ENCODE data around the gene MS4A1. TPM values are rescaled to one million over a fixed set of nuclear protein-coding genes. Genes with fewer than 3 reads are reported as not detected.

The MS4A1 gene
- total RNA-seq, 1 donor from 2014 or later = not detected

DNA sequence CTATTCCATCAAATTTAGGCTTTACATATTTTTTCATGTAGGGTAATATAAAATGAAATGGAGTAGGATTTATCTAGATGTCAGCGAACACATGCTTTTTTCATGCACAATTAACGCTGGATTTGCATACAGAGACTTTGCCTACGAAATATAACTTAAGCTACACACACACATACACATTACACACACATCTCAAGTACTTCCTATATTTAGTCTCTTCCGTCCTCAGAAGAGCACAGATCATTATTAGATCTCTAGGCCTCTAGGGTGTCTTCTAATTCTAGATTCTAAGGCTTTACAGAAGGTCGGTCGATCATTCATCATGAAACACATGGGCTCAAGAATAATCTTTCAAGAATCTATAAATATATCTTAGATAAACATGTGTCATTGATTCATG is 55.7 kb downstream of the MS4A1 start:
- H3K4me1 Mint-ChIP-seq (ENCODE audit: unreplicated experiment) = no peaks in the 10 kb centered on the region
- peaks cover 1% of the 10 kb centered on the region for H3K27me3 Mint-ChIP-seq (ENCODE audit: unreplicated experiment)
- DNase-seq (ENCODE audit: low spot score) = no peak
- no peak overlapping the region for H3K4me3 Mint-ChIP-seq (ENCODE audit: unreplicated experiment)
- H3K27ac Mint-ChIP-seq (ENCODE audit: unreplicated experiment) = no peak overlapping the region
- no peaks in the 10 kb centered on the region for H3K36me3 Mint-ChIP-seq (ENCODE audit: low read depth, unreplicated experiment)
- TF ChIP-seq, protein P1, sequence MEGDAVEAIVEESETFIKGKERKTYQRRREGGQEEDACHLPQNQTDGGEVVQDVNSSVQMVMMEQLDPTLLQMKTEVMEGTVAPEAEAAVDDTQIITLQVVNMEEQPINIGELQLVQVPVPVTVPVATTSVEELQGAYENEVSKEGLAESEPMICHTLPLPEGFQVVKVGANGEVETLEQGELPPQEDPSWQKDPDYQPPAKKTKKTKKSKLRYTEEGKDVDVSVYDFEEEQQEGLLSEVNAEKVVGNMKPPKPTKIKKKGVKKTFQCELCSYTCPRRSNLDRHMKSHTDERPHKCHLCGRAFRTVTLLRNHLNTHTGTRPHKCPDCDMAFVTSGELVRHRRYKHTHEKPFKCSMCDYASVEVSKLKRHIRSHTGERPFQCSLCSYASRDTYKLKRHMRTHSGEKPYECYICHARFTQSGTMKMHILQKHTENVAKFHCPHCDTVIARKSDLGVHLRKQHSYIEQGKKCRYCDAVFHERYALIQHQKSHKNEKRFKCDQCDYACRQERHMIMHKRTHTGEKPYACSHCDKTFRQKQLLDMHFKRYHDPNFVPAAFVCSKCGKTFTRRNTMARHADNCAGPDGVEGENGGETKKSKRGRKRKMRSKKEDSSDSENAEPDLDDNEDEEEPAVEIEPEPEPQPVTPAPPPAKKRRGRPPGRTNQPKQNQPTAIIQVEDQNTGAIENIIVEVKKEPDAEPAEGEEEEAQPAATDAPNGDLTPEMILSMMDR (IDR thresholded peaks at IDR 0.05; ENCODE audit: unreplicated experiment) = no peak
- no peaks in the 10 kb centered on the region for H3K9me3 Mint-ChIP-seq (ENCODE audit: unreplicated experiment)

DNA sequence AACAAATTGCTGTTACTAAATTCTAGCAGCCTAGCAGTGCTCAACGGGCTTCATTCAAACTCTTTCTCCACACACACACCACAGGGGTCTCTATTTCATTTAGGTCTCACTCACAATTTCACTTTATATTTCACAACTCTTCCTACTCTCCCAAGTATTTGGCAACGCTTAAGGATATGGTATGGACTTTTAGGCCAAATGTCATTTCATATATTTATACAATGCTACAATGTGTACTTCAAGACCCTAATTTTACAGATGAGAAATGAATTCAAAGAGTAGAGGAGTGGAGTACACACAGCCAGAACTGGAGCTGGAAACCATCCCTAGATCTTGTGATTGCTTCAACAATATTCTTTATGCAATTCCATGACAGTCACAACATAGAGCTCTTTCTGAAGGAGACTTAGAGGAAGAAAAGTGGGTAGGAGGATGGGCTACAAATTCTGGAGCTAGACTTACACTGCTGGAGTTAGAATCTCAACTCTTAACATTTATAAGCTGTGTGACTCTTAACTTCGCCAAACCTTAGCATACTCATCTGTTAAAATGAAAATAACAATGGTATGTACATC is 57.1 kb downstream of the MS4A1 start:
- H3K27me3 Mint-ChIP-seq (ENCODE audit: unreplicated experiment) = peaks cover 1% of the 10 kb centered on the region
- TF ChIP-seq, protein P1 (IDR thresholded peaks at IDR 0.05; ENCODE audit: unreplicated experiment) = no peak
- H3K9me3 Mint-ChIP-seq (ENCODE audit: unreplicated experiment) = no peaks in the 10 kb centered on the region
- H3K27ac Mint-ChIP-seq (ENCODE audit: unreplicated experiment) = no peak overlapping the region
- no peaks in the 10 kb centered on the region for H3K4me1 Mint-ChIP-seq (ENCODE audit: unreplicated experiment)
- no peak for DNase-seq (ENCODE audit: low spot score)
- H3K4me3 Mint-ChIP-seq (ENCODE audit: unreplicated experiment) = no peak overlapping the region
- H3K36me3 Mint-ChIP-seq (ENCODE audit: low read depth, unreplicated experiment) = no peaks in the 10 kb centered on the region

DNA sequence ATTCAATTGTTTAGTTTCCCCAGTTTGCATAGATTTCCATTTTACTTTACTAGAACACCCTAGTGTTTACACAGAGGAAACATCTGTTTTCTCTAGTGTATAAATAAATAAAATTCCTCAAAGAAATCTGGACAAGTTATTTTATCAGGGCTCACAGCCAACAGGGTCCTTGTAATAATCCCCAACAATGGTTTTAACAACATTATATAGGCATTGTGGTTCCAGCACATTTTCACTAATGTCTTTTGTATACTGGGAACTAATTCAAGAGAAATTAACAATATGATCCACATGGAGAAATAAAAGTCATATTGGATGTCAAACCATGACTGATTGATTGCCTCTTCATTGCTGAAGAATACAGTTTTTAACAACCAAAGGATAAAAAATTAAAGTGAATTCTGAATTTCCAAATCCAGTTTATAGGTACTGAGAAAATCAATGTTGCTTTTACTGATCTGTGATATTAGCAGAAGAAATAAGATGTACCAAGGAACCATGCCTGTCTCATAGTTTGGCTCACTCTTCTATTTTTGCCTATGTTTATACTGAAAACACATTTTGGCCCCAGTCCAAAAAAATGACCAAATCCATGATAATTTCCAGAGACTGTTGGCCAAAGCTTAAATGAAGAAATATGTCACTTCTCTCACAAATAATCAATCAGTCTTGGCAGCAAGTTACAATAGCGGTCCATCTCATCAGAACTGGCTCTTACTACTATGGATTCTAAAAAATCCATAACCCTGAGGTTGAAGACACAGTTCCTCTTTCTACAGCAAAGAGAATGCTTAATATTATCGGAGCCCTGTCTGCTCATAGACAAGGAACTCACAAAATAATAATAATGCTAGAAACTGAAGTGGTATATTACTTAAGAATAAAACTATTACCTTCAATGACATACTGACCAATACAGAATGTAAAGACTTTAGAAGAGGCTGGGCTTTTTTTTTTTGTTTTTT is 58.1 kb downstream of the MS4A1 start:
- TF ChIP-seq, protein P1 (IDR thresholded peaks at IDR 0.05; ENCODE audit: unreplicated experiment) = no peak
- DNase-seq (ENCODE audit: low spot score) = no peak
- H3K4me3 Mint-ChIP-seq (ENCODE audit: unreplicated experiment) = no peak overlapping the region
- no peaks in the 10 kb centered on the region for H3K9me3 Mint-ChIP-seq (ENCODE audit: unreplicated experiment)
- no peaks in the 10 kb centered on the region for H3K36me3 Mint-ChIP-seq (ENCODE audit: low read depth, unreplicated experiment)
- H3K27ac Mint-ChIP-seq (ENCODE audit: unreplicated experiment) = no peak overlapping the region
- no peaks in the 10 kb centered on the region for H3K4me1 Mint-ChIP-seq (ENCODE audit: unreplicated experiment)
- H3K27me3 Mint-ChIP-seq (ENCODE audit: unreplicated experiment) = peaks cover 1% of the 10 kb centered on the region

- no peaks in the 10 kb centered on the region for H3K36me3 Mint-ChIP-seq (ENCODE audit: low read depth, unreplicated experiment)
- TF ChIP-seq, protein P1 (IDR thresholded peaks at IDR 0.05; ENCODE audit: unreplicated experiment) = no peak
- no peaks in the 10 kb centered on the region for H3K4me1 Mint-ChIP-seq (ENCODE audit: unreplicated experiment)
- DNase-seq (ENCODE audit: low spot score) = no peak
- no peaks in the 10 kb centered on the region for H3K9me3 Mint-ChIP-seq (ENCODE audit: unreplicated experiment)
- no peak within 1 kb of the TSS for H3K4me3 Mint-ChIP-seq (ENCODE audit: unreplicated experiment)
- no peak within 1 kb of the TSS for H3K27ac Mint-ChIP-seq (ENCODE audit: unreplicated experiment)
- H3K27me3 Mint-ChIP-seq (ENCODE audit: unreplicated experiment) = no peaks in the 10 kb centered on the region
These were observed 59.7 kb downstream of the MS4A1 start, which contains the start of gene MS4A13 for GRCh38 chr11:60515144-60515855. MS4A13 (plus strand) TSS chr11:60515392; CDS start chr11:60518084, 2,692 bp downstream.

Other genes with a start within 250 kb of the MS4A1 start
- gene MS4A4E, start 212.7 kb upstream of the MS4A1 start, total RNA-seq (ENCODE audit: unreplicated experiment) = not detected
- gene MS4A4A, start 175.2 kb upstream of the MS4A1 start, total RNA-seq (ENCODE audit: unreplicated experiment) = not detected
- not detected for gene MS4A6E, start 128.6 kb upstream of the MS4A1 start, total RNA-seq (ENCODE audit: unreplicated experiment)
- not detected for gene MS4A7, start 77.3 kb upstream of the MS4A1 start, total RNA-seq (ENCODE audit: unreplicated experiment)
- not detected for gene MS4A14, start 59.4 kb upstream of the MS4A1 start, total RNA-seq (ENCODE audit: unreplicated experiment)
- not detected for gene MS4A5, start 26.3 kb upstream of the MS4A1 start, total RNA-seq (ENCODE audit: unreplicated experiment)
- not detected for gene MS4A12, start 36.9 kb downstream of the MS4A1 start, total RNA-seq (ENCODE audit: unreplicated experiment)
- gene MS4A13, start 59.5 kb downstream of the MS4A1 start, total RNA-seq (ENCODE audit: unreplicated experiment) = not detected
- not detected for gene MS4A8, start 243.8 kb downstream of the MS4A1 start, total RNA-seq (ENCODE audit: unreplicated experiment)

All from endothelial cell (in vitro differentiated cells).